Loucy (cell line): ENCODE data around the gene ADAMTS10.
A peak's percentile ranks its signal among the peaks of the same experiment; 100 is the strongest.
"Not testable (repeated sequence)": the region's sequence is repeated elsewhere in the genome, so short reads cannot be mapped to it uniquely, and the experiment has no call there.

Source experiments
- H2AFZ ChIP-seq: fragments of 200-600 bp; sonication (generic); 2 replicates; pipeline ENCODE4 v1.6.0; 2016; ENCODE audit warnings: antibody characterized with exemption, mild to moderate bottlenecking, low read length, moderate library complexity
- H3F3A ChIP-seq: fragments of 200-600 bp; 2 replicates; pipeline ENCODE4 v1.6.0; 2016; ENCODE audit warnings: antibody characterized with exemption, low read depth, mild to moderate bottlenecking
- H3K27me3 ChIP-seq: fragments of 200-600 bp; sonication (generic); 2 replicates; pipeline ENCODE4 v1.6.1; 2014; ENCODE audit warnings: low read length, mild to moderate bottlenecking; ENCODE audit not compliant: insufficient read depth, poor library complexity, severe bottlenecking
- H3K36me3 ChIP-seq: fragments of 200-600 bp; sonication (generic); 2 replicates; pipeline ENCODE4 v1.6.1; 2016; ENCODE audit warnings: low read length; ENCODE audit not compliant: insufficient read depth
- H3K4me1 ChIP-seq: fragments of 200-600 bp; sonication (generic); 2 replicates; pipeline ENCODE4 v1.5.1; 2014; ENCODE audit warnings: low read length, mild to moderate bottlenecking; ENCODE audit not compliant: insufficient read depth, poor library complexity, severe bottlenecking
- H3K4me2 ChIP-seq: fragments of 200-600 bp; sonication (generic); 2 replicates; pipeline ENCODE4 v1.6.0; 2014; ENCODE audit warnings: antibody characterized with exemption, low read length, low read depth, mild to moderate bottlenecking; ENCODE audit not compliant: poor library complexity, severe bottlenecking
- H3K4me3 ChIP-seq: fragments of 200-600 bp; sonication (generic); 2 replicates; pipeline ENCODE4 v1.5.1; 2014; ENCODE audit warnings: low read length, mild to moderate bottlenecking, mixed read lengths; ENCODE audit not compliant: poor library complexity, severe bottlenecking
- H3K79me2 ChIP-seq: fragments of 200-600 bp; sonication (generic); 2 replicates; pipeline ENCODE4 v1.6.1; 2014; ENCODE audit warnings: low read length; ENCODE audit not compliant: insufficient read depth
- H3K9ac ChIP-seq: fragments of 200-600 bp; sonication (generic); 2 replicates; pipeline ENCODE4 v1.6.0; 2014; ENCODE audit warnings: mild to moderate bottlenecking, low read depth, low read length, moderate library complexity; ENCODE audit not compliant: poor library complexity, severe bottlenecking
- H3K9me2 ChIP-seq: fragments of 200-600 bp; sonication (generic); replicated peaks from 2 replicates; pipeline ENCODE4 v1.6.1; 2016; ENCODE audit warnings: low read depth, low read length, mixed read lengths
- H3K9me3 ChIP-seq: fragments of 200-600 bp; sonication (generic); 2 replicates; pipeline ENCODE4 v1.6.1; 2014; ENCODE audit warnings: mild to moderate bottlenecking, antibody characterized with exemption, low read length, low read depth; ENCODE audit not compliant: insufficient read depth
- H4K20me1 ChIP-seq: fragments of 200-600 bp; sonication (generic); 2 replicates; pipeline ENCODE4 v1.6.0; 2014; ENCODE audit warnings: antibody characterized with exemption, low read length, mild to moderate bottlenecking; ENCODE audit not compliant: insufficient read depth, poor library complexity, severe bottlenecking
- EZH2phosphoT487 ChIP-seq: fragments of 200-600 bp; IDR thresholded peaks from 2 replicates; pipeline ENCODE4 v1.6.1; 2018; ENCODE audit warnings: antibody characterized with exemption, mild to moderate bottlenecking, moderate library complexity, borderline replicate concordance
- TF ChIP-seq, protein P1 (sequence below): fragments of 200-600 bp; sonication (generic); conservative IDR thresholded peaks from 2 replicates; pipeline ENCODE4 v1.5.1; 2014; ENCODE audit warnings: mild to moderate bottlenecking, antibody characterized with exemption, low read length

ADAMTS10 gene

GRCh38 chr19:8617984-8618383, 7.5 kb upstream of the ADAMTS10 start:
- H3K4me1 ChIP-seq, result no peaks in the 10 kb centered on the region
- no peaks in the 10 kb centered on the region for H4K20me1 ChIP-seq
- no peaks in the 10 kb centered on the region for H3K36me3 ChIP-seq
- no peak overlapping the region for H3K9ac ChIP-seq
- no peak overlapping the region for H3K4me3 ChIP-seq
- H3K79me2 ChIP-seq, result no peaks in the 10 kb centered on the region
- H2AFZ ChIP-seq, result no peak overlapping the region
- H3K9me2 ChIP-seq, result no peaks in the 10 kb centered on the region
- TF ChIP-seq, protein P1, sequence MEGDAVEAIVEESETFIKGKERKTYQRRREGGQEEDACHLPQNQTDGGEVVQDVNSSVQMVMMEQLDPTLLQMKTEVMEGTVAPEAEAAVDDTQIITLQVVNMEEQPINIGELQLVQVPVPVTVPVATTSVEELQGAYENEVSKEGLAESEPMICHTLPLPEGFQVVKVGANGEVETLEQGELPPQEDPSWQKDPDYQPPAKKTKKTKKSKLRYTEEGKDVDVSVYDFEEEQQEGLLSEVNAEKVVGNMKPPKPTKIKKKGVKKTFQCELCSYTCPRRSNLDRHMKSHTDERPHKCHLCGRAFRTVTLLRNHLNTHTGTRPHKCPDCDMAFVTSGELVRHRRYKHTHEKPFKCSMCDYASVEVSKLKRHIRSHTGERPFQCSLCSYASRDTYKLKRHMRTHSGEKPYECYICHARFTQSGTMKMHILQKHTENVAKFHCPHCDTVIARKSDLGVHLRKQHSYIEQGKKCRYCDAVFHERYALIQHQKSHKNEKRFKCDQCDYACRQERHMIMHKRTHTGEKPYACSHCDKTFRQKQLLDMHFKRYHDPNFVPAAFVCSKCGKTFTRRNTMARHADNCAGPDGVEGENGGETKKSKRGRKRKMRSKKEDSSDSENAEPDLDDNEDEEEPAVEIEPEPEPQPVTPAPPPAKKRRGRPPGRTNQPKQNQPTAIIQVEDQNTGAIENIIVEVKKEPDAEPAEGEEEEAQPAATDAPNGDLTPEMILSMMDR, result no peak
- TF ChIP-seq EZH2phosphoT487, result no peak
- no peaks in the 10 kb centered on the region for H3K27me3 ChIP-seq
- no peak overlapping the region for H3K4me2 ChIP-seq
- H3K9me3 ChIP-seq, result no peaks in the 10 kb centered on the region
- H3F3A ChIP-seq, result 0 out of 2 replicates have a peak, but pooled peaks cover 2% of the 10 kb centered on the region

DNA sequence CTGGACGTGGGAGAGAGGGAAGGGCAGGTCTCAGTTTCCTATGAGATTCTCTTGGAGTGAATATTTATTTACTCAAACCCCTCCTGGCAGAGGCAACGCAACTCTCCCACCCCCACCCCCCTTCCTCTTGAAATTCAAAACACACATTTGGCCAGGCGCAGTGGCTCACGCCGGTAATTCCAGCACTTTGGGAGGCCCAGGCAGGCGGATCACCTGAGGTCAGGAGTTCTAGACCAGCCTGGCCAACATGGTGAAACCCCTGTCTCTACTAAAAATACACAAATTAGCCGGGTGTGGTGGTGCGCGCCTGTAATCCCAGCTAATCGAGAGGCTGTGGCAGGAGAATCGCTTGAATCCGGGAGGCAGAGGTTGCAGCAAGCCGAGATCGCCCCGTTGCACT, 6.8 kb upstream of the ADAMTS10 start:
- not testable (repeated sequence) for H2AFZ ChIP-seq, H3K9ac ChIP-seq, H3K4me1 ChIP-seq, H3K9me3 ChIP-seq, H3K4me3 ChIP-seq, H3F3A ChIP-seq, H3K36me3 ChIP-seq, H3K79me2 ChIP-seq, H3K9me2 ChIP-seq, H3K27me3 ChIP-seq, H4K20me1 ChIP-seq, H3K4me2 ChIP-seq

- H3K4me3 ChIP-seq, result no peak overlapping the region
- 0 out of 2 replicates have a peak, but pooled peaks cover 2% of the 10 kb centered on the region for H3F3A ChIP-seq
- peaks cover 6% of the 10 kb centered on the region for H3K4me1 ChIP-seq
- no peak overlapping the region for H2AFZ ChIP-seq
- H3K4me2 ChIP-seq, result no peak overlapping the region
- H3K79me2 ChIP-seq, result no peaks in the 10 kb centered on the region
- no peaks in the 10 kb centered on the region for H3K9me3 ChIP-seq
- TF ChIP-seq, protein P1, result no peak
- TF ChIP-seq EZH2phosphoT487, result no peak
- no peaks in the 10 kb centered on the region for H3K36me3 ChIP-seq
- H3K9me2 ChIP-seq, result no peaks in the 10 kb centered on the region
- H4K20me1 ChIP-seq, result no peaks in the 10 kb centered on the region
- no peaks in the 10 kb centered on the region for H3K27me3 ChIP-seq
- H3K9ac ChIP-seq, result no peak overlapping the region
These were observed 6.3 kb upstream of the ADAMTS10 start for GRCh38 chr19:8616861-8617260.

- Histone ChIP-seq H3K36me3 (no peaks in the 10 kb centered on the region), H3K4me3 (no peak overlapping the region), H3K79me2 (no peaks in the 10 kb centered on the region), H3K9me2 (no peaks in the 10 kb centered on the region), H3F3A (0 out of 2 replicates have a peak, but pooled peaks cover 2% of the 10 kb centered on the region), H3K4me2 (no peak overlapping the region), H3K9ac (no peak overlapping the region), H4K20me1 (no peaks in the 10 kb centered on the region), H3K4me1 (peaks cover 12% of the 10 kb centered on the region), H3K27me3 (no peaks in the 10 kb centered on the region), H3K9me3 (no peaks in the 10 kb centered on the region), H2AFZ (peak overlapping the region; percentile 51)
- TF ChIP-seq, protein P1, result peak; percentile 94
- TF ChIP-seq EZH2phosphoT487, result no peak
These were observed 5.5 kb upstream of the ADAMTS10 start for GRCh38 chr19:8615813-8616596.
